ENCODE results near the gene HS3ST5.
"Not testable (repeated sequence)": the region's sequence is repeated elsewhere in the genome, so short reads cannot be mapped to it uniquely, and the experiment has no call there.

Gene HS3ST5

DNA sequence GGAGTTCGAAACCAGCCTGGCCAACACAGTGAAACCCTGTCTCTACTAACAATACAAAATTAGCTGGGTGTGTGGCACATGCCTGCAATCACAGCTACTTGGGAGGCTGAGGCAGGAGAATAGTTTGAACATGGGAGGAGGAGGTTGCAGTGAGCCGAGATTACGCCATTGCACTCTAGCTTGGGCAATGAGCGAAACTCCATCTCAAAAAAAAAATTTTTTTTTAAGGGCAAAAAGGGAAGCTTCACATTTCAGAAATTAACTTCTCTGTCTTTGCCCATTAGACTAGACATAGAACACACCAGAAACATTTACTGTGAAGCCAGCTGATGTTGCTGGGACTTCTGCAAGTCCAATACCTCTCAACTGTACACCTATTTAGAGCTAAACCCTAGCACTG, 281.1 kb downstream of the HS3ST5 start:
- in situ Hi-C loops (cut with MboI; ENCODE audit: low sequenced_read_pairs): no loop called here

DNA sequence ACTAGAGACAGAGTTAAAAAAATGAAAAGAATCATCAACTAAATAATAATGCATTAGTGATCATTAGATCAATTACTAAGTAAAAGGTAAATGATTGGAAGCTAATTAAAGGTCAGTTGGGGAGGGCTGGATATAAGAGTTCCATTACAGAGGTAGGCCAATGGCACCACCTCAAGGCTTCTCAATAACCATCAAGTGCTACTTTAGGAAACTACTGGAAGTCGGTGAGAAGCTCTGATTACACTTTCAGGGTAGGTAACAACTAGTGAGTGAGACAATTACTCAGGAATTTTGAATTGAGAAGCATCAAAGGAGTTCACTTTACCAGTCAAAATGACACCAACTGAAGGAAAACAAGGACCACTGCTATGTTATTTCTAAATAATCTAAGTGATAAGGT, 281.7 kb downstream of the HS3ST5 start:
- in situ Hi-C loops (cut with MboI; ENCODE audit: low sequenced_read_pairs): no loop called here

DNA sequence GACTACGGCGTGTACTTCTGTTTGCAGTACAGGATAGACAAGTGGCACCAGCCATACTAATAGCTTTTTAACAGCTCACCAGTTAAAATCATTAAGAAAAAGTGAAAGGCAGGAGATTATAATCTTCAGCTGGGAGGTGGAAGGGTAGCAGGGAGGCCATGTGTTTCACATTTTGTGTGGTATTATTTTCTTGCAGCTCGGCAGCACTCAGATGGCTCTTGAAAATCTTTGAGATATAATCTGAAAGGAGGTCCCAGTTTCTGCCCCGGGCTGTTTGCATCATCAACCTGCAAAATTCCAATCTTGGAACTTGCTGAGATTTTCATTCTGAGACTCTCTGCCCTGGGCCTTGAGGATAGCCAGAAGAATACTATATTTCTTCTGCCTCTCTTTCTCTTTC, 284.4 kb downstream of the HS3ST5 start:
- in situ Hi-C loops (cut with MboI; ENCODE audit: low sequenced_read_pairs): no loop called here

DNA sequence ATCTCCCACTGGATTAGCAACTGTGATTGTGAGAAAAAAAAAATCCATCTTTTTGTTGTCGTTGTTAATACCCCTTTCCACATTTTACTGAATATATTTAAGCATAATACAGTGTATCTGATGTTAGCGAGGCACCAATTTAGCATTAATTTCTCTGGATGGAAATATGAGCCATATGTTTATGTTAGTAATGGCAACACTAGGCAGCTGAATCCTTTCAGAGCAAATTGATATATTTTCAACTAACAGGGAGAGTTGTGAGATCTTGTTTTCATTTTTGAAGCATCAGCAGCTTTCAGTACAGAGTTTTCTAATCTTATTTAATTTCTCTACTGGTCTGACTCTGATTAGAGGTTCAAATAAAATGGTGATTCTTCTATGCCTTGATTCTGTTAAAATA, 287.1 kb downstream of the HS3ST5 start:
- in situ Hi-C loops (cut with MboI; ENCODE audit: low sequenced_read_pairs): no loop called here

DNA sequence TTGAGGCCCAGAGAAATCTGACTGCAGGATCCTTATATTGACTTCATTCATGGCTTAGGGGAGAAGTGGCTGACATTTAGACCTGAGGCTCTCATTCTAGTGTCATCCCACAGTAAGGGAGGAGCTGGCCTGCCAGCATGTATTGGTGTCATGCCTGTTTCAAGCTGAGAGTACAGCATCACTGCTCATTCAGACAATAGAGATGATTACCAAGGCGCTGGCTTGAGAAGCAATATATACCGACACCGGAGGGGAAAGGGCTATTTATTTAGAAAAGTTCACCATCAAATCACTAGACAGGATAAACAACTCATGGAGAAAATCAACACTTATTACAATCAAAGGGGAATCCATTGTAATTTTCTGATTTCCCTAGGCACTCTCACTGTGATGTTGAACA, 287.5 kb downstream of the HS3ST5 start:
- in situ Hi-C loops (cut with MboI; ENCODE audit: low sequenced_read_pairs): no loop called here

DNA sequence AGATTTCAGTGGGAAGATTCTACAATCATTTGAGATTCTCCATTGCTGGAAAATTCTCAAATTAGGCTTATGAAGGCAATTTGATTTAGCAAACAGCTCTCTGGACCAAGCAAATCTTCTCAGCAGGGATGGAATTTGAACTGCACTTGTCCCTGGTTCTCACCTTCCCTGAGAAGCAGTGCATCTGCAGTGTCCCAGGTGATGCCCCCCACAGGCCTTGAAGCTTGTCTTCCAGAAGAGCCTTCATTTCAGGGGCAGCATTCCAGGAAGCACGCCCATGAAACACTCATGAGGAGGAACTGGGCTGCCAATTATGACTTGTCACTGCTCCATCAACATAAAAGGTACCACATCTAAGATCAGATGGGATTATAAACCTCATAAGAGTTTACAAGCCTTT, 289.0 kb downstream of the HS3ST5 start:
- in situ Hi-C loops (cut with MboI; ENCODE audit: low sequenced_read_pairs): no loop called here

GRCh38 chr6:114052141-114052540, 290.7 kb downstream of the HS3ST5 start:
- in situ Hi-C loops (cut with MboI; ENCODE audit: low sequenced_read_pairs): no loop called here

- in situ Hi-C loops (cut with MboI; ENCODE audit: low sequenced_read_pairs): no loop called here
These were observed 291.8 kb downstream of the HS3ST5 start for GRCh38 chr6:114051031-114051430.

- in situ Hi-C loops (cut with MboI; ENCODE audit: low sequenced_read_pairs): loop anchor here (25.0 kb wide), 1 partner anchor 112 kb away; no protein-coding TSS in a partner anchor
These were observed 293.4 kb downstream of the HS3ST5 start for GRCh38 chr6:114049367-114049966.

DNA sequence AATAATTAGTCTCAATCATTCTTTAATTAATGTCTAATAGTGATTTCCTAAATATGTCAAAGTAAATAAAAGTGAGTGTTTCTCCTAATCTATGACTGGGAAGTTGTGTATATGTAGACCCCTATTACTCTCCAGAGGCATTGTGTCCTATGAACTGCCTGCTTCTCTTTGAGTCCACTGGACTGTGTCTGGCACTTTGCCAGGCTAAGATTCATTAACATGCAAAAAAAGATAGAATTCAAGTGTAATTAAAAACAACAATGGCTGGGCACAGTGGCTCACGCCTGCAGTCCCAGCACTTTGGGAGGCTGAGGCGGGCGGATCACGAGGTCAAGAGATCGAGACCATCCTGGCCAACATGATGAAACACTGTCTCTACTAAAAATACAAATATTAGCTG, 298.3 kb downstream of the HS3ST5 start:
- in situ Hi-C loops (cut with MboI; ENCODE audit: low sequenced_read_pairs): loop anchor here (25.0 kb wide), 1 partner anchor 107 kb away; no protein-coding TSS in a partner anchor

DNA sequence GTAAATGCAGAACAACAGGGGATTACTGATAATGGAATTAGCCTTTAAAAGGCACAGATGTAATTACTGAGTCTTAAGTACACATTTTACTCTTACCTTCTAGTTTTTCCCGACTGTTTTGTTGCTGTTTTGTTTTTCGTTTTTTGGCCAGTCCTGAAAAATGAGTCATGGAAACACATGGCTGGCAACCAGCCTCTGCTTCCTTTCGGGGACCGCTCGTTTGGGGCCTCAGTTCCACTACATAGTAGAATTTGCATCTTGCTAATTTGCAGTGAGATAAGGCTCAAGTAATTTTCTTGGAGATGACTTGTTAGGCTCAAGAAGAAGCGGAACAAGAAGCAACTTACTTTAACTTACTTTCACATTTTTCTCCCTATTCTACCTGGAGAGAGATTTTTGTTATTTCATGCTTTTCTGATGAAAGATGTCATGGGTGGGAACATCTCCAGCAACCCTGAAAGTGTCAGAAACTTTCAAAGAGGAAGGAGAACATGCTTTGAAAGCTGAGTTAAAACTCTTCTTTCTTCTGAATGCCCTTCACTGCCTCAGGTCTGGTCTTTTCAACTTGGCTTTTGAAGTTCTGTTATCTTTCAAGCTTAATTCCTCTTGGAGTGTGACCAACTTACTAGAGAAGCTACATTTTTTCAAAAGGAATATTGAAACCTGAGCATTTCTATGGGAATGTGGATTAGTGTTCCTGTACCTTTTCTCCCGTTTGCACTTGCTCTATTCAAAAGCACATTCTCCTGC, 300.4 kb downstream of the HS3ST5 start:
- in situ Hi-C loops (cut with MboI; ENCODE audit: low sequenced_read_pairs): loop anchor here (25.0 kb wide), 1 partner anchor 105 kb away; no protein-coding TSS in a partner anchor

GRCh38 chr6:114040871-114041270, 302.0 kb downstream of the HS3ST5 start:
- in situ Hi-C loops (cut with MboI; ENCODE audit: low sequenced_read_pairs): loop anchor here (25.0 kb wide), 1 partner anchor 104 kb away; no protein-coding TSS in a partner anchor

DNA sequence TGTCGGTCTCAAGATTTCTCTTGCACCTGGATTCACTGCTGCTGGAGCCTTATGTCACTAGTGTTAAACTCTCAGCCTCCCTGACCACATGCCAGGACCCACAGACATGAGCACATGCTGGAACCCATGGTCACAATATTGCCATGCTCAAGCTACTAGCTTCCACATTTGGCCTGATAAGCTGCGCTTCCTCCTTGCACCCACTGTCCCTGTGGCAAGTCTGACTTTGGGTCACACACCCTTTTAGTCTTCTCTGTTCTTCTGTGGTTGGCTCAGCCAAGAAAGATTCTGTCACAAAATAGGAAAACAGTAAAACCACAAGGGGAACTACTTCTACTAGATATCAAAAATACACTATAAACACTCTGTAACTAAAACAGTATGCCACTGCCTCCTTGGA, 303.0 kb downstream of the HS3ST5 start:
- in situ Hi-C loops (cut with MboI; ENCODE audit: low sequenced_read_pairs): loop anchor here (25.0 kb wide), 1 partner anchor 103 kb away; no protein-coding TSS in a partner anchor

DNA sequence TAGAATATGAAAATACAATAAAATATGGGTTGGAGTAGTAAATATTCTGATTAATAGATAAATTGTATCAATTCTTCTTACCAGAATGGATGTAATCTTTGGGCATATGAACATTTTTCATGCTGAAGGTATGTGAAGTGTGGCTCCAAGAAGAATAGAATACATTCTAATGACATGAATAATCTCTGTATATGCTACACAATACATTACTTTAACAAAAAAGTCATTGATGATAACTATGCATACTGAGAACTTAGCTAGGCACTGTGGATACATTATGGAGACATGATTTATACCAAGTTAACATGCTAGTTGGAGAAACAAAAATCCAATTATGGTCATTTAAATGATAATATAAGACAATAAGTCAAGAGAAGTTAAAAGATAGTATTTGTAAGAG, 309.2 kb downstream of the HS3ST5 start:
- in situ Hi-C loops (cut with MboI; ENCODE audit: low sequenced_read_pairs): loop anchor here (25.0 kb wide), 1 partner anchor 96 kb away; no protein-coding TSS in a partner anchor

- in situ Hi-C loops (cut with MboI; ENCODE audit: low sequenced_read_pairs): loop anchor here (25.0 kb wide), 1 partner anchor 95 kb away; no protein-coding TSS in a partner anchor
These were observed 310.1 kb downstream of the HS3ST5 start for GRCh38 chr6:114032721-114033120.

DNA sequence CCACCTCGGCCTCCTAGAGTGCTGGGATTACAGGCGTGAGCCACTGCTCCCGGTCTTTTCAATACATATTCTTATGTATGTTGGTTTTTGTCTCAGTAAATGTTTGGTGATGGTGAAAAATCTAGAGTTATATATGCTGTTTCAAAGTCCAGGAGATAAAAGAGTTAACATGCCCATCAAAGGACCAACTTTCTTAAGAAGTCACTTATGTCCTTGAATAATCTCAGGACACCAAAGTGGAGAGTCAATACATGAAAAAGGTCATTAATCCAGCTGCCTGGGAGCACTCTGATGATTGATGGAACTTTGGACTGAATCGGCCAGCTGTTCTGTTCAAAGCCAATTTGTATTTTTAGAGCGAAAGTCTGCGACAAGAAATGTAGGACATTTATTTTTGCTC, 312.1 kb downstream of the HS3ST5 start:
- in situ Hi-C loops (cut with MboI; ENCODE audit: low sequenced_read_pairs): loop anchor here (25.0 kb wide), 1 partner anchor 93 kb away; no protein-coding TSS in a partner anchor

GRCh38 chr6:114024746-114025145, 318.1 kb downstream of the HS3ST5 start:
- in situ Hi-C loops (cut with MboI; ENCODE audit: low sequenced_read_pairs): loop anchor here (25.0 kb wide), 1 partner anchor 87 kb away; no protein-coding TSS in a partner anchor

DNA sequence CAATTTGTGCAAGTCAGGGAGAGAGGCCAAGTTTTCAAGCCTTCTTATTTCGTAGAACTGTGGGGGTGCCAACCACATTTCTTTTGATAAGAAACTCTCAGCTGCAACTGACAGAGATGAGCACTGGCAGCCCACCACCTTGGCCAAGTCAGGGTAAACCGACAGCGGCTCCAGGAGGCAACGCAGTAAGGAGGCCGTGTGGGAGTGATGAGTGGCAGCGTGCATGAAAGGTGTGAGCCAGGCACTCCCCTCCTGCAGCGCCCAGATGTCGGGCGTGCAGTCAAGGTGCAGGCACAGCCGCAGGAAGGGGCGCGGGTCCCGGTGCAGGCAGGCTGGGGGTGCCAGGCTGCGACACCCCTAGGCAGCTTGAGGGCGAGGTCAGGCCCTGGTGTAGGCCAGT, 322.6 kb downstream of the HS3ST5 start:
- in situ Hi-C loops (cut with MboI; ENCODE audit: low sequenced_read_pairs): no loop called here

DNA sequence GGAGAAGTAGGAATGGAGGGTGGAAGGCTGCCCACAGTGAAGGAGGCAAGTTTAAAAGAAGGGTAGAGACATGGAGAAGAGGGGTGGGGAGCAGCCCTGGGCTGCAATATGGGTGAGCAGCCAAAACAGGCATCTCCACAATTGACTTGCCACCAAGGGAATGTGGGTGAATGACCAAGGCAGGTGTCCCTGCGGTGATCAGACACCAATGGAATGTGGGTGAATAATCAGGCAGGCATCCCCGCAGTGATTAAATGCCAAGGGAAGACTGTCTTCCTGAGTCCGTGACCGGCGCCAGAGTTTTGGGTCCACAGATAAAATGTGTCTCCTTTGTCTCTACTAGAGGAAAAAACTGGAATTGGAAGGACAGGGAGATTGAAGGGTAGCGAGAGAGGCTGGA, 325.7 kb downstream of the HS3ST5 start:
- in situ Hi-C loops (cut with MboI; ENCODE audit: low sequenced_read_pairs): not testable (repeated sequence)

DNA sequence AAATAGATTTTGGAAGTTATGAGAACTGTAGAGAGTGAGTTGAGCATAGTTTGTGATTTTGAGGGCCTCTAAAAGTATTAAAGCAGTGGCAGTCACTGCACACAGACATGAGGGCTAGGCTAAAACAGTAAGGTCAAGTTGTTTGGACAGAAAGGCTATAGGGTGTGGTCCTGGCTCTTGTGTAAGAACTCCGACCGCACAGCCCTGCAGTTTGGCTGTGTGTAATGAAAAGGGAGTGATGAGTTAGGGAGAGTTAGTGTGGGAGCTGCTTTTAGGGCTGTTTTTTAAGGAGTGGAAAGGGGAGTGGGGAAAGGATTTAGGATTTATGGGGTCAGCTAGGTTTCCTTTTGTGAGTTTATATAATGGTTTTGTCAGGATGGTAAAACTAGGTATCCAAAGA, 328.7 kb downstream of the HS3ST5 start:
- in situ Hi-C loops (cut with MboI; ENCODE audit: low sequenced_read_pairs): not testable (repeated sequence)

- in situ Hi-C loops (cut with MboI; ENCODE audit: low sequenced_read_pairs): not testable (repeated sequence)
These were observed 331.3 kb downstream of the HS3ST5 start for GRCh38 chr6:114011486-114011885.

DNA sequence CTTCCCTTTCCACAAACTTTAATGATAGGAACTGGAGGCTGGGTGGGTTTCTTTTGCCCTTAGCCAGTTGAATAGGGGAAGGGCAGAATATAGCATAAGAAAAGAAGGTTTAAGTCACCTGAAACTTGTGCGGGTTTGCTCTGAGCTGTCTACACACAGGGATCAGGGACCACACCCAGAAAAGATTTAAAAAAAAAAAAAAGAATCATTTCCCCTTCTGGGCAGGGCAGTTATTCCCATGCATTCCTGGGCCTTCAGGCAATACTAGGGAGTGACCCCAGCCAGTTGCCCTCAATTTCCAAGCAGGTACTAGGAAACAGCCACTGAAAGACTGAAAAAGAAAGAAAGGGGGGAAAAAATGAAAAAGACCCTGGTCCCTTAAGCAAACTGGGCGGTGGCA, 332.3 kb downstream of the HS3ST5 start:
- in situ Hi-C loops (cut with MboI; ENCODE audit: low sequenced_read_pairs): no loop called here

All from HL-60/S4 (cell line).